IPS-NIHi7 (cell line): ENCODE measurements around the gene ARHGAP25.
A peak's percentile ranks its signal among the peaks of the same experiment; 100 is the strongest.

Source experiments
- DNase-seq: peaks from one replicate; pipeline ENCODE4 v3.0.0; 2012; ENCODE audit warnings: mixed read lengths; ENCODE audit errors: extremely low spot score

The ARHGAP25 gene, protein sequence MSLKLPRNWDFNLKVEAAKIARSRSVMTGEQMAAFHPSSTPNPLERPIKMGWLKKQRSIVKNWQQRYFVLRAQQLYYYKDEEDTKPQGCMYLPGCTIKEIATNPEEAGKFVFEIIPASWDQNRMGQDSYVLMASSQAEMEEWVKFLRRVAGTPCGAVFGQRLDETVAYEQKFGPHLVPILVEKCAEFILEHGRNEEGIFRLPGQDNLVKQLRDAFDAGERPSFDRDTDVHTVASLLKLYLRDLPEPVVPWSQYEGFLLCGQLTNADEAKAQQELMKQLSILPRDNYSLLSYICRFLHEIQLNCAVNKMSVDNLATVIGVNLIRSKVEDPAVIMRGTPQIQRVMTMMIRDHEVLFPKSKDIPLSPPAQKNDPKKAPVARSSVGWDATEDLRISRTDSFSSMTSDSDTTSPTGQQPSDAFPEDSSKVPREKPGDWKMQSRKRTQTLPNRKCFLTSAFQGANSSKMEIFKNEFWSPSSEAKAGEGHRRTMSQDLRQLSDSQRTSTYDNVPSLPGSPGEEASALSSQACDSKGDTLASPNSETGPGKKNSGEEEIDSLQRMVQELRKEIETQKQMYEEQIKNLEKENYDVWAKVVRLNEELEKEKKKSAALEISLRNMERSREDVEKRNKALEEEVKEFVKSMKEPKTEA

DNA sequence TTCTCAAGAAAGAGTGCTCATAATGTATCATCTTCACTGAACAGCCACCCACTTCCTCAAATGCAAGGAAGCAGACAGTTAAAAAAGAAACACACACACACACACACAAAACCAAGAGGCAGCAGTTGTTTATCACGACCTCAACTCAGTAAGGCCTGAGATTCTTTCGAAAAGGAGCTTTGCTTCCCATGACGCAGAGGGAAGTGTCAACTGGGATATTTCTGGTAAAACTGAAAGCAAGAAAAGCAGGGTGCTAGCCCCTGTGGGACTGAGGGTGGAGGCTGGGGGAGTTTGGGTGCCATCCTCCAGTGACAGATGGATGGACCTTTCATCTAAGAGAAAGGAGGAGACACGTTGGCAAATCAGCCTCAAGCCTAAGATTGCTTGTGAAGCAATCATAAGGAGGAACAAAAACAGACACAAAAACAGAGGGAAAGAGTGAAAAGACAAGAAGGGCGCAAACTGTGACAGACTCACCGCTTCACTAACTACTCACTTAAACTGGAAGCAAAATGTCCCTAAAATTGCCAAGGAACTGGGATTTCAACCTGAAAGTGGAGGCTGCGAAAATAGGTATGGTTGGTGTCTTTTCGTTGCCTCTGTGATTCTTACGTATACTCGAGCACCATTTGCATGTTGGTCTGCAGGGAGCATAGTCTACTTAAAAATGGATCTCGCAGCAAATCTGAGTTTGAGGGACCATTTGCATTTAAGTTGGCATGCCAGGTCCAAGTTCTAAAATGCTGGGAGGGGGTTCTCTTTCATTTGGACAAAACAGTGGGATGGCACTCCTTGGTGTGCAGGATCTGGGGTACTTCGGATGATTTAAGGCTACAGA is at the start of gene ARHGAP25:
ARHGAP25 (plus strand) TSS at position 124 of the 838 bp plus-strand sequence; CDS start at position 513, 389 bp downstream.
- no peak for DNase-seq

DNA sequence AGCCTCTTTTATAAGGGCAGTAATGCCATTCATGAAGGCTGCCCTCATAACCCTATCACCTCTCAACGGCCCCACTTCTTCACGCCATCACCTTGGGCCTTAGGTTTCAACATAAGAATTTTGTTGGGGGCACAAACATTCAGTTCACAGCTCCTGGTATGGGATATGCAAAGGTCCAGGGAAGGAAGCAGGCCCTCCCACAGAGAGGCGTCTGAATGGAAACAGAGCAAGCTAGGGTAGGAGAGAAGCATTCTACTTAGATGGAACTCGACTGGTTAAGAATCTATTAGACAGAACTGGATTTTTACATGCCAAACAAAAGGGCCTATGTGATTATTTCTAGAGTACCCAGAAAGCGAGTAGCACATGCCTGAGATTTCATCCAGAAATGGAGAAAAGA is 48.4 kb upstream of the ARHGAP25 start:
- DNase-seq: no peak

GRCh38 chr2:68687018-68687417 is 47.6 kb upstream of the ARHGAP25 start:
- no peak for DNase-seq

DNA sequence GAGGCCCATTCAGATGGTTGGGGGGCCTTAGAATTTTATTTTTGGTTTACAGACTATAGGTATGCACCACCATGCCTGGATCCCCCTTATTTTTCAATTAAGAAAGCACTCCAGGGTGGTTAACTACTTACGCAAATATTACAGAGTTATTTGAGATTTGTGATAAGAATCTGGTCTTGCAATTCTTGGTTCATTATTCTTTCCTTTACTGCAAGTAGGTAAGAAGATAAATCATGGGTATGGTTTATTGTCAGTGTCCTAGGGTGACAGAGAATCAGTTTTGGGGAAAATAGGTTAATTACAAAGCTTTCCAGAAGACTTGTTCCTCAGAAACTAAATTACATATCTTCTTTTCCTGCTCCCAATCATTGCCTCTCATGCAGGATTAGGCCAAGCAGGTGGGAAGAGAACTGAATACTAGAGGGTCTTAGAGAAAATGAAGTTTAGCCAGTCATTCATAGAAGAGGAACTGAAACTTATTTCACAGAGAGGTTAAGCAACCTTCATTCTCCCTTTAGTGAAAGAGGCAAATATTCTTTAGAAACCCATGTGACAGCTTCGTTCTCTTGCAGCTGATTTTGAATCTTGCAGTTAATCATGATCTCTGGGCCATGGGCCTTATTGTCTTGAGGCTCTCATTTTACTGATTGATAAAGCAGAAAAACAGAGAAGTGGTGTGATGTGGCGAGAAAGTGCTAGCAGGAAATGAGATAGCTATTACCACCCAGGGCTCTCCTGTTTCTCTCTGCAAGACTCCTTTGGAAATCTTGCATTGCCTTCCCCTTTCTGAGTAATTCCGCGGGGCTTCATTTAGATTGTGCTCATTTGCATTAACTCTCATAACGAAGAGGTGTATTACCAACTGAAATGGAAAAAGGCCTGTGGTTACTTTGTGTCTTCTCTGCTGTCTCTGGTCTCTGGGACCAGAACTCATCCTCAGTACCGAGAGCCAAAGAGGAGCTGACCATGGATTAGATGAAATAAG is 44.8 kb upstream of the ARHGAP25 start:
- DNase-seq: no peak

DNA sequence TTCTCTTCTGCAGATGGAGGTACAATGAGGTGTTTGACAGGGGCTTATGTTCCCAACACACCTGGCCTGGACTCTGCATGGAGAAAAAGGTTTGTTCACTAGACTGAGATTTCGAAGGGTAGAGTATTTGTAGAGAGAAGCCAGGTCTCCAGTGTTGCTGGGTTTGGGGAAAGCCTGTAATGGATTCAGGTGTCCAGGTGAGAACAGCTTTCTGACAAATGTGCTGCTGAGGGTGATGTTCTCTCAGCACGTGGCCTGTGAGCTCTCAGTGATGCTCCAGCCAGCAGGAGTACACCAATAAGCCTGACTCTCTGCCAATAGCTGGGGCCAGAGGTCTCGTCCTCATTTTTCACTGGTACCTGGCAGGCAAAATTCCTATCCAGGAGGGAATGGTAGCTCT is 43.8 kb upstream of the ARHGAP25 start:
- DNase-seq: no peak

GRCh38 chr2:68692511-68692910 is 42.1 kb upstream of the ARHGAP25 start:
- DNase-seq: no peak

- no peak for DNase-seq
Measured at GRCh38 chr2:68693951-68694350, 40.7 kb upstream of the ARHGAP25 start.

- DNase-seq: no peak
Measured at GRCh38 chr2:68695971-68696370, 38.6 kb upstream of the ARHGAP25 start.

GRCh38 chr2:68696554-68696953 is 38.1 kb upstream of the ARHGAP25 start:
- no peak for DNase-seq

DNA sequence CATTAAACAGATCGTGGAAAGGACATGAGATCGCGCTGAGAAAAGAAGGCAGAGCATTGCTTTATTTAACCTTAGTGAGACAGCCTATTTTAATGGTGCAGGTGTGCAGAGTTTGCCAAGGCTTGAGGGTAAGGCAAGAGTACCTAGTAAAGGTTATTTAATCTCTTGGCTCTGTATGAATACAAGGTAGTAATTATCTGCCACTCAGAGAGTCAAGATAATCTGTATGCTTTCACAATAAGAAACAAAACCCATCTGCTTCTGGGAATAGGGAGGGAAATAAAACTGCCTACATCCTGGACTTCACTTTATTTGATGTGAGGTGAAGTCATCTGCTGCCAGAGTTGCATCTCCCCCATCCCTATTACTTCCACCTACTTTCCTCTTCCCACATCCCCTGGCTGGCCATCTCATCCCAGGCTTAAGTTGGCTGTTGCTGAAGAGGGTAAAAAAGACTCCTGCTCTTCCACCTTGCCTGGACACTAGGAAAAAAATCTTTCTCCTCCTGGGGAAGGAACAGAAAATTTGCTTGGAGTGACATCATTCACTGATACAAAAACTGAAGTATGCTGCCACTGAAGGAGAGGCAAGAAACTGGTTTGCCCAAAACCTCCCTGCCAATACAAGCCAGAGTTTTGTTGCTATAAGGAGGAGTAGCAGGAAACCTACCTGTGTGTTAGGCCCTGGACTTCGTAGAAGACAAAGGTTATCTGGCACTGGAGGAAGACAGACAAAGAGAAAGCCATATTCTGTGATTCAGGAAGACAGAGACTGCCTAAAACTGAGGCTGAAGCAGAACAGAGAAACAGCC is 35.8 kb upstream of the ARHGAP25 start:
- no peak for DNase-seq

- no peak for DNase-seq
Measured at GRCh38 chr2:68700560-68700959, 34.1 kb upstream of the ARHGAP25 start.

- no peak for DNase-seq
Measured at GRCh38 chr2:68706637-68707036, 28.0 kb upstream of the ARHGAP25 start.

GRCh38 chr2:68708629-68709028 is 26.0 kb upstream of the ARHGAP25 start:
- no peak for DNase-seq

DNA sequence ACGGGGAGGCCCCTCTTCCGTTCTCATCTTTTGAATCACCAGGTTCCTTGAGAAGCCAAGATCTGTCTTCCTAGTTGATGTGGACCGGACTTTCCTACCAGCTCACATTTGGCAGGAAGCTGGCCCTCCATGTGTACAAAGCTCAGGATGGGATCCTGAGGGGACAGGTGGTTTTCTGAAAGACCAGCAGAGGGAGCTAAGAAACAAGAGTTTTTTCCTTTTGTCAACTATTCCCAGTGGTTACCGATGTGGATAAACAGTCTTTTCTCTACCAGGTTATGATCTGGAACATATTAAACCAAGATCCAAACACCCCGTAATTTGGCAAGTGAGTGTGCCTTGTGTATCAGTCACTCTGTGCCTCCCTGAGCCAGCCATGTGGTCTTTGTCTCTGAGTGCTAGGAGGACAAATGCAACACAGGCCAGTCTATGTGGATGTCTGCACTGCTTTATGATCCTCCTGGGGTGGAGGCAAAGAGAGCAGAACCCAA is 25.1 kb upstream of the ARHGAP25 start:
- DNase-seq: peak; percentile 73

GRCh38 chr2:68710336-68710735 is 24.3 kb upstream of the ARHGAP25 start:
- no peak for DNase-seq

- no peak for DNase-seq
Measured at GRCh38 chr2:68710756-68711155, 23.9 kb upstream of the ARHGAP25 start.

GRCh38 chr2:68714866-68715265 is 19.7 kb upstream of the ARHGAP25 start:
- no peak for DNase-seq

- DNase-seq: peak; percentile 92
Measured at GRCh38 chr2:68715353-68716041, 19.1 kb upstream of the ARHGAP25 start.

- DNase-seq: no peak
Measured at GRCh38 chr2:68716604-68717304, 17.9 kb upstream of the ARHGAP25 start.
